Measurements from ENCODE around the gene ADGRV1.

DNA sequence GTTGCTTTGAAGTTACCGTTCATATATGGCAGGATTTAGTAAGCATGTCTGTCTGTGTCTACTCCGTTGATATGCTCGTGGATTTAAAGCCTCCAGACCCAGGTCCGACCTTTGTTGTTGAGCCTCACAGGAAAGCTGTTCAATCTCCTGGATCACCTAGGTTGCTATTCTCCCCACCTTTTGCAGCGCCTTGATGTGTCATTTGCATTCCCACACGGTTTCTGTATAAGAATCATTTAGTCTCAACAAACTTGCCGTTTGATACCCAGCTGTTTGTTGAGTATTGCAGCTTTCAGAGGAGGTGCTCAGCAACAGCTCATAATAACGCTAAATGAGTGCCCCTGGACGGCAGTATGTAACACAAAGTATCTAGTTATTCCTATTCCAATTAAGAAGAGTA, 1.2 kb upstream of the ADGRV1 start:
- TF ChIP-seq, protein P1, sequence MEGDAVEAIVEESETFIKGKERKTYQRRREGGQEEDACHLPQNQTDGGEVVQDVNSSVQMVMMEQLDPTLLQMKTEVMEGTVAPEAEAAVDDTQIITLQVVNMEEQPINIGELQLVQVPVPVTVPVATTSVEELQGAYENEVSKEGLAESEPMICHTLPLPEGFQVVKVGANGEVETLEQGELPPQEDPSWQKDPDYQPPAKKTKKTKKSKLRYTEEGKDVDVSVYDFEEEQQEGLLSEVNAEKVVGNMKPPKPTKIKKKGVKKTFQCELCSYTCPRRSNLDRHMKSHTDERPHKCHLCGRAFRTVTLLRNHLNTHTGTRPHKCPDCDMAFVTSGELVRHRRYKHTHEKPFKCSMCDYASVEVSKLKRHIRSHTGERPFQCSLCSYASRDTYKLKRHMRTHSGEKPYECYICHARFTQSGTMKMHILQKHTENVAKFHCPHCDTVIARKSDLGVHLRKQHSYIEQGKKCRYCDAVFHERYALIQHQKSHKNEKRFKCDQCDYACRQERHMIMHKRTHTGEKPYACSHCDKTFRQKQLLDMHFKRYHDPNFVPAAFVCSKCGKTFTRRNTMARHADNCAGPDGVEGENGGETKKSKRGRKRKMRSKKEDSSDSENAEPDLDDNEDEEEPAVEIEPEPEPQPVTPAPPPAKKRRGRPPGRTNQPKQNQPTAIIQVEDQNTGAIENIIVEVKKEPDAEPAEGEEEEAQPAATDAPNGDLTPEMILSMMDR (IDR thresholded peaks at IDR 0.05; ENCODE audit: borderline replicate concordance, extremely low read depth, low read length, poor library complexity, severe bottlenecking) = no peak
- TF ChIP-seq EZH2 (IDR thresholded peaks at IDR 0.05; ENCODE audit: borderline replicate concordance, low read depth, low read length, severe bottlenecking) = no peak

Data from DND-41 (cell line).